ENCODE measurements around the gene NHERF2. TPM values are rescaled to one million over a fixed set of nuclear protein-coding genes. Genes with fewer than 3 reads are reported as not detected.

NHERF2 gene
- total and polyA plus RNA-seq, 9 of the 15 experiments (the other 6 are each of a cell fraction or from before 2014, with no cell fraction given), result 0.15 to 42.0 (median 12.5) TPM

GRCh38 chr16:1983544-1984346 is 43.0 kb upstream of the NHERF2 start, which contains the start of gene GFER:
GFER (plus strand) TSS chr16:1984193; CDS start chr16:1984219, 26 bp downstream.
- Histone ChIP-seq H3K36me3 (ENCODE audit: control insufficient read depth, insufficient read depth, low read length) (peaks cover 30% of the 10 kb centered on the region; the same call in 1 of the 3 replicates), H3K79me2 (ENCODE audit: control insufficient read depth, insufficient read depth, low read length) (peaks cover 16% of the 10 kb centered on the region), H3K27me3 (ENCODE audit: control insufficient read depth in 2 of 2, insufficient read depth in 2 of 2, low read length in 2 of 2) (no peaks in the 10 kb centered on the region), H3K4me3 (peak within 1 kb of the TSS; percentile 70), H4K20me1 (replicated peaks; ENCODE audit: control insufficient read depth, insufficient read depth, low read length) (no peaks in the 10 kb centered on the region), H2AFZ (ENCODE audit: low read depth, low read length) (peak within 1 kb of the TSS; percentile 88), H3K9me1 (ENCODE audit: control insufficient read depth, insufficient read depth, low read length) (no peaks in the 10 kb centered on the region), H3K27ac (ENCODE audit: extremely low read depth, low read depth, low read length) (peak within 1 kb of the TSS; percentile 73), H3K9ac (ENCODE audit: insufficient read depth in 1 of 2, low read depth in 2 of 2, low read length in 2 of 2) (peak within 1 kb of the TSS; percentile 67 to 98), H3K4me1 (replicated peaks in 1 of 2; ENCODE audit: control insufficient read depth in 2 of 2, insufficient read depth in 2 of 2, low read length in 2 of 2) (peaks cover 6 to 72% of the 10 kb centered on the region in 2 experiments; a peak in 4 of 5 replicates), H3K9me3 (replicated peaks; ENCODE audit: control insufficient read depth, insufficient read depth, low read depth, low read length) (no peaks in the 10 kb centered on the region), H3K4me2 (ENCODE audit: insufficient read depth, low read length) (peak within 1 kb of the TSS; percentile 82)
- under 1% methylated on average over 75 of the region's 109 CpGs for WGBS (ENCODE audit: insufficient coverage, low coverage, missing lambda C conversion rate)
- ChIA-PET POLR2A (interaction anchor here (0.9 to 10.2 kb wide), 6 partner anchors 9 to 33 kb away, joined by 3 to 103 read pairs (median 4); partner anchors contain the start of genes RNF151, RPS2 and TBL3), CTCF (ENCODE audit: low intra/inter-chr PET ratio) (interaction anchor here (0.7 kb wide), 1 partner anchor 198 kb away, joined by 3 read pairs; no protein-coding TSS in a partner anchor)
- ATAC-seq (peak; percentile 94), FAIRE-seq (peak; percentile 90), DNase-seq (ENCODE audit: extremely low read depth in 1 of 4, low spot score in 3 of 4) (peak; percentile 92 to 98 (median 94))
- intact Hi-C loops (cut with micrococcal nuclease) (no loop called here), in situ Hi-C loops (cut with MboI) (no loop called here)
- BruUV-seq (replicated peaks), result no TSS peak
- peak; percentile 38; the same call in 1 of the 2 replicates for TF ChIP-seq THAP7 (CRISPR knock-in tag; IDR thresholded peaks at IDR 0.05)
- TF ChIP-seq, protein P1, sequence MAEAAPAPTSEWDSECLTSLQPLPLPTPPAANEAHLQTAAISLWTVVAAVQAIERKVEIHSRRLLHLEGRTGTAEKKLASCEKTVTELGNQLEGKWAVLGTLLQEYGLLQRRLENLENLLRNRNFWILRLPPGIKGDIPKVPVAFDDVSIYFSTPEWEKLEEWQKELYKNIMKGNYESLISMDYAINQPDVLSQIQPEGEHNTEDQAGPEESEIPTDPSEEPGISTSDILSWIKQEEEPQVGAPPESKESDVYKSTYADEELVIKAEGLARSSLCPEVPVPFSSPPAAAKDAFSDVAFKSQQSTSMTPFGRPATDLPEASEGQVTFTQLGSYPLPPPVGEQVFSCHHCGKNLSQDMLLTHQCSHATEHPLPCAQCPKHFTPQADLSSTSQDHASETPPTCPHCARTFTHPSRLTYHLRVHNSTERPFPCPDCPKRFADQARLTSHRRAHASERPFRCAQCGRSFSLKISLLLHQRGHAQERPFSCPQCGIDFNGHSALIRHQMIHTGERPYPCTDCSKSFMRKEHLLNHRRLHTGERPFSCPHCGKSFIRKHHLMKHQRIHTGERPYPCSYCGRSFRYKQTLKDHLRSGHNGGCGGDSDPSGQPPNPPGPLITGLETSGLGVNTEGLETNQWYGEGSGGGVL (CRISPR knock-in tag; IDR thresholded peaks at IDR 0.05), result no peak
- no peak for TF ChIP-seq ZNF445 (CRISPR knock-in tag; IDR thresholded peaks at IDR 0.05; ENCODE audit: low read depth)
- 0 out of 4 replicates have a peak, but pooled peaks of 1 of the 2 experiments have one; percentile 59 for TF ChIP-seq FOXA3 (CRISPR knock-in tag; conservative IDR thresholded peaks at IDR 0.05 in 1 of 2, IDR thresholded peaks at IDR 0.05 in 1 of 2)
- peak; percentile 99 for TF ChIP-seq CTBP1 (IDR thresholded peaks at IDR 0.05; ENCODE audit: borderline replicate concordance)
- TF ChIP-seq MNT (conservative IDR thresholded peaks at IDR 0.05), result peak in 1 of 2 experiments; percentile 59; a peak in 2 of 4 replicates
- TF ChIP-seq, protein P2, sequence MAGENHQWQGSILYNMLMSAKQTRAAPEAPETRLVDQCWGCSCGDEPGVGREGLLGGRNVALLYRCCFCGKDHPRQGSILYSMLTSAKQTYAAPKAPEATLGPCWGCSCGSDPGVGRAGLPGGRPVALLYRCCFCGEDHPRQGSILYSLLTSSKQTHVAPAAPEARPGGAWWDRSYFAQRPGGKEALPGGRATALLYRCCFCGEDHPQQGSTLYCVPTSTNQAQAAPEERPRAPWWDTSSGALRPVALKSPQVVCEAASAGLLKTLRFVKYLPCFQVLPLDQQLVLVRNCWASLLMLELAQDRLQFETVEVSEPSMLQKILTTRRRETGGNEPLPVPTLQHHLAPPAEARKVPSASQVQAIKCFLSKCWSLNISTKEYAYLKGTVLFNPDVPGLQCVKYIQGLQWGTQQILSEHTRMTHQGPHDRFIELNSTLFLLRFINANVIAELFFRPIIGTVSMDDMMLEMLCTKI (IDR thresholded peaks at IDR 0.05; ENCODE audit: partially characterized antibody), result no peak
- TF ChIP-seq MCM5 (IDR thresholded peaks at IDR 0.05; ENCODE audit: low read depth), result no peak
- no peak for TF ChIP-seq BCOR (IDR thresholded peaks at IDR 0.05)
- TF ChIP-seq, protein P3, sequence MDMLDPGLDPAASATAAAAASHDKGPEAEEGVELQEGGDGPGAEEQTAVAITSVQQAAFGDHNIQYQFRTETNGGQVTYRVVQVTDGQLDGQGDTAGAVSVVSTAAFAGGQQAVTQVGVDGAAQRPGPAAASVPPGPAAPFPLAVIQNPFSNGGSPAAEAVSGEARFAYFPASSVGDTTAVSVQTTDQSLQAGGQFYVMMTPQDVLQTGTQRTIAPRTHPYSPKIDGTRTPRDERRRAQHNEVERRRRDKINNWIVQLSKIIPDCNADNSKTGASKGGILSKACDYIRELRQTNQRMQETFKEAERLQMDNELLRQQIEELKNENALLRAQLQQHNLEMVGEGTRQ (CRISPR knock-in tag; IDR thresholded peaks at IDR 0.05), result no peak
- no peak for TF ChIP-seq SRF (CRISPR knock-in tag; IDR thresholded peaks at IDR 0.05)

All from K562 (cell line).